SK-N-SH (cell line): ENCODE results near the gene AKAP12. TPM values are rescaled to one million over a fixed set of nuclear protein-coding genes. Genes with fewer than 3 reads are reported as not detected.

Experiments used
- CTCF ChIA-PET: fragments of 300-600, 350-600 bp; formaldehyde crosslinking; extraction: SDS; loops from one replicate; lab custom pipeline; 2021; lab: Yijun Ruan, JAX
- POLR2A ChIA-PET: fragments of 350-600 bp; sonication (Branson Sonifier 250); formaldehyde crosslinking; extraction: SDS; loops from one replicate; lab custom pipeline; 2020; ENCODE audit warnings: antibody characterized with exemption, inconsistent platforms; lab: Yijun Ruan, JAX
- DNase-seq: peaks from one replicate; pipeline ENCODE4 v3.0.0; 2012
- H2AFZ ChIP-seq: fragments of 200-600 bp; sonication (generic); 2 replicates; pipeline ENCODE4 v1.8.1; 2016; ENCODE audit warnings: antibody characterized with exemption, mild to moderate bottlenecking, low read depth
- H3F3A ChIP-seq: fragments of 200-600 bp; sonication (generic); replicated peaks from 2 replicates; pipeline ENCODE3; 2016; ENCODE audit warnings: antibody characterized with exemption, mild to moderate bottlenecking; ENCODE audit not compliant: insufficient read depth
- H3K27ac ChIP-seq, 2 experiments: fragments of 200-500 bp in 1 of 2; fragments of 200-600 bp in 1 of 2; sonication (Bioruptor generic) in 1 of 2; sonication (generic), shearing (Covaris generic) in 1 of 2; 2 replicates each; pipeline versions ENCODE4 v1.5.1 to v1.6.1; 2014 to 2016; ENCODE audit warnings: low read depth in 2 of 2, inconsistent platforms in 1 of 2, low read length in 1 of 2, mild to moderate bottlenecking in 1 of 2, mixed read lengths in 1 of 2
- H3K27me3 ChIP-seq: fragments of 200-600 bp; sonication (generic), shearing (Covaris generic); 2 replicates; pipeline ENCODE4 v1.6.1; 2016; ENCODE audit warnings: mixed run types; ENCODE audit not compliant: insufficient read depth
- H3K36me3 ChIP-seq, 2 experiments: fragments of 200-500 bp in 1 of 2; fragments of 200-600 bp in 1 of 2; sonication (Bioruptor generic) in 1 of 2; sonication (generic) in 1 of 2; replicated peaks in 1 of 2; 2 replicates each; pipeline versions ENCODE3 to v1.5.1; 2014 to 2016; ENCODE audit warnings: low read length in 1 of 2, mild to moderate bottlenecking in 1 of 2; ENCODE audit not compliant: insufficient read depth in 2 of 2, control insufficient read depth in 1 of 2
- H3K4me1 ChIP-seq, 2 experiments: fragments of 200-500 bp in 1 of 2; fragments of 200-600 bp in 1 of 2; sonication (Bioruptor generic) in 1 of 2; sonication (generic), shearing (Covaris generic) in 1 of 2; 2 replicates each; pipeline versions ENCODE4 v1.5.1 to v1.6.1; 2014 to 2016; ENCODE audit warnings: low read depth in 1 of 2, low read length in 1 of 2, mixed run types in 1 of 2; ENCODE audit not compliant: insufficient read depth in 2 of 2, control insufficient read depth in 1 of 2
- H3K4me2 ChIP-seq: fragments of 200-600 bp; sonication (generic), shearing (Covaris generic); 2 replicates; pipeline ENCODE4 v1.6.1; 2017; ENCODE audit warnings: mixed run types
- H3K4me3 ChIP-seq, 2 experiments: fragments of 200-500 bp in 1 of 2; fragments of 200-600 bp in 1 of 2; sonication (Bioruptor generic) in 1 of 2; sonication (generic), shearing (Covaris generic) in 1 of 2; 2 replicates each; pipeline versions ENCODE4 v1.5.1 to v1.8.1; 2014 to 2016; ENCODE audit warnings: low read depth in 2 of 2, inconsistent platforms in 1 of 2, low read length in 1 of 2, mild to moderate bottlenecking in 1 of 2, mixed read lengths in 1 of 2, moderate library complexity in 1 of 2
- H3K79me2 ChIP-seq: fragments of 200-600 bp; sonication (generic); 2 replicates; pipeline ENCODE4 v1.8.1; 2017; ENCODE audit warnings: mild to moderate bottlenecking; ENCODE audit not compliant: insufficient read depth
- H3K9ac ChIP-seq: fragments of 200-600 bp; sonication (generic); 2 replicates; pipeline ENCODE4 v1.6.1; 2017; ENCODE audit warnings: mixed run types
- H3K9me2 ChIP-seq: fragments of 200-600 bp; sonication (generic); 2 replicates; pipeline ENCODE4 v1.6.1; 2017; ENCODE audit warnings: mixed run types
- H3K9me3 ChIP-seq: fragments of 200-600 bp; sonication (generic); 2 replicates; pipeline ENCODE4 v1.6.1; 2017; ENCODE audit warnings: mixed run types, mild to moderate bottlenecking, moderate library complexity
- H4K20me1 ChIP-seq: fragments of 200-600 bp; sonication (generic); 2 replicates; pipeline ENCODE4 v1.6.1; 2017; ENCODE audit warnings: mild to moderate bottlenecking, mixed run types; ENCODE audit not compliant: insufficient read depth
- CHD2 ChIP-seq: fragments of 150-350 bp; IDR thresholded peaks from 2 replicates; pipeline ENCODE4 v1.6.1; 2018; ENCODE audit warnings: low read length; ENCODE audit not compliant: partially characterized antibody
- ELF1 ChIP-seq: IDR thresholded peaks from 2 replicates; pipeline ENCODE4 v1.4.0; 2012
- EZH2phosphoT487 ChIP-seq: fragments of 200-600 bp; sonication (generic); IDR thresholded peaks from 2 replicates; pipeline ENCODE4 v1.6.1; 2017; ENCODE audit warnings: low read depth, mixed run types, mild to moderate bottlenecking, antibody characterized with exemption, moderate library complexity, borderline replicate concordance
- FOSL2 ChIP-seq: IDR thresholded peaks from 2 replicates; pipeline ENCODE4 v1.4.0; 2012; ENCODE audit warnings: low read depth, mild to moderate bottlenecking, moderate library complexity, borderline replicate concordance
- FOXJ3 ChIP-seq: sonication (generic); formaldehyde crosslinking; IDR thresholded peaks from 2 replicates; pipeline ENCODE4 v1.5.1; 2020; ENCODE audit warnings: mild to moderate bottlenecking, missing genetic modification reagents
- FOXM1 ChIP-seq: IDR thresholded peaks from 2 replicates; pipeline ENCODE4 v1.4.0; 2012; ENCODE audit warnings: low read depth, mild to moderate bottlenecking
- GABPA ChIP-seq: IDR thresholded peaks from 2 replicates; pipeline ENCODE4 v1.4.0; 2012; ENCODE audit warnings: low read depth, mild to moderate bottlenecking
- IRF3 ChIP-seq: fragments of 150-350 bp; IDR thresholded peaks from 2 replicates; pipeline ENCODE4 v1.6.1; 2016; ENCODE audit warnings: mild to moderate bottlenecking, low read depth, low read length
- NFIC ChIP-seq: IDR thresholded peaks from 2 replicates; pipeline ENCODE4 v1.4.0; 2012; ENCODE audit warnings: borderline replicate concordance
- NRF1 ChIP-seq: IDR thresholded peaks from 2 replicates; pipeline ENCODE4 v1.6.1; 2012; ENCODE audit warnings: low read depth, mild to moderate bottlenecking, low read length
- PBX3 ChIP-seq: IDR thresholded peaks from 2 replicates; pipeline ENCODE4; 2012
- POLR2AphosphoS5 ChIP-seq: IDR thresholded peaks from 2 replicates; pipeline ENCODE4 v1.6.1; 2012; ENCODE audit warnings: low read depth, low read length
- RAD21 ChIP-seq: IDR thresholded peaks from 2 replicates; pipeline ENCODE4 v1.6.1; 2012; ENCODE audit warnings: mild to moderate bottlenecking, low read length
- RCOR1 ChIP-seq: fragments of 150-350 bp; IDR thresholded peaks from 2 replicates; pipeline ENCODE4 v1.6.1; 2017; ENCODE audit warnings: antibody characterized with exemption, low read length
- RXRA ChIP-seq: IDR thresholded peaks from 2 replicates; pipeline ENCODE4 v1.4.0; 2012; ENCODE audit warnings: low read depth, mild to moderate bottlenecking, borderline replicate concordance
- SIN3A ChIP-seq: IDR thresholded peaks from 2 replicates; pipeline ENCODE4 v1.6.1; 2012; ENCODE audit warnings: low read depth, mild to moderate bottlenecking, low read length, moderate library complexity, borderline replicate concordance
- TAF1 ChIP-seq: IDR thresholded peaks from 2 replicates; pipeline ENCODE4 v1.6.1; 2012; ENCODE audit warnings: low read depth, mild to moderate bottlenecking, low read length, moderate library complexity, borderline replicate concordance
- TCF12 ChIP-seq: IDR thresholded peaks from 2 replicates; pipeline ENCODE4 v1.4.0; 2012
- TEAD4 ChIP-seq: IDR thresholded peaks from 2 replicates; pipeline ENCODE4 v1.4.0; 2012; ENCODE audit warnings: mild to moderate bottlenecking, borderline replicate concordance; ENCODE audit not compliant: insufficient read depth
- ZBTB33 ChIP-seq: IDR thresholded peaks from 2 replicates; pipeline ENCODE4 v1.4.0; 2012; ENCODE audit warnings: low read depth, borderline replicate concordance
- WGBS: methylation state at CpG from one replicate; pipeline ENCODE4 v1.1.6; 2017; ENCODE audit warnings: low lambda C conversion rate; 5-methylcytosine and 5-hydroxymethylcytosine counted together
- polyA plus RNA-seq, 3 experiments: library from polyadenylated mRNA; depleted of rRNA; stranded (reverse); fragments of >200 nt; gene quantifications; 2 replicates each; pipeline ENCODE4 v1.2.3, GENCODE V29; 2012
- TF ChIP-seq, protein P1 (sequence below): IDR thresholded peaks from 2 replicates; pipeline ENCODE4 v1.4.0; 2012; ENCODE audit warnings: low read depth
- TF ChIP-seq, protein P2 (sequence below): fragments of 150-350 bp; IDR thresholded peaks from 2 replicates; pipeline ENCODE4 v1.6.1; 2017; ENCODE audit warnings: antibody characterized with exemption, low read length, low read depth, borderline replicate concordance

Gene AKAP12
- polyA plus RNA-seq, 1 of the 3 experiments (the other 2 are of a cell fraction), result 46.5 TPM

DNA sequence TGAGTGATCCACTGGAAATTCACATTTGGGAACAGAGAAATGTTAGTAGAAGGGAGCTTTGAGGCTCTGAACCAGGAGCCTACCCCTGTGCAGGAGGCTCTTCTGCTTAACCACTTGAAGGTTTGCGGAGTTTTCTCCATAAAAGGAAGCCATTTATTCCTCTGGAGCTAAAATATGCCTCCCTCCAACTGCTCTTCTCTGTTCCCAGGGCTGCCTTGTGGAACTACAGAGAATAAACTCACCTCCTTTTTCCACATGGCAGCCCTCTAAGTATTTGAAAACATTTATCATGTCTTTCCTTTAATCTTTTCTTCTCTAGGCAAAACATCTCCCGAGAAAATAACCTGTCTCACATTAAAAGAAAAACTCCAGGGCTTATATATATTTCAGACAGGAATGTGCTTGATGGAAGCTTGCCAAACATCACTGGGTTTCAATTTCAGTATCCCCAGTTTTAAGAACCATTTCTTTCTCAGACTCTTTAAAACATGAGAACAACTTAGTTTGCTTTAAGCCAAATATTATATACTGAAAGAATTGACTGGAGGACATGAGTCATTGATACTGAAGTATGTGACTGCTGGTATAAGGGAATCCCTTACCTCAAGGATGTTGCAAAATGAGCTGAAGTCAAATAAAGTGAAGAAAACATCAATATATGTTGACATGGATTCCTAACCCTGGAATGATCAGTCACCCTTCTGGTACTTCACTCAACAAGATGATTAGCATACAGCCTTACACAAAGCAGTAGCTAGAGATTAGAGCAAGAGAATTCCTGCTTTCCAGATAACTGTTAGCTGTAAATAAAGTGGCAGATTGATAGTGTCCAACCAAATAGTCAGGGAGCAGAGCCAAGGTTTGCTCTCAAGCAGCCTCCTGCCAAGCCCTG, 77.6 kb downstream of the AKAP12 start:
- Histone ChIP-seq H3F3A (peaks cover 20% of the 10 kb centered on the region), H2AFZ (peak overlapping the region; percentile 56; the same call in 1 of the 2 replicates), H3K4me1 (peaks cover 0 to 3% of the 10 kb centered on the region in 2 experiments; a peak in 2 of 4 replicates), H3K79me2 (peaks cover 34% of the 10 kb centered on the region; the same call in 1 of the 2 replicates), H3K9ac (no peak overlapping the region), H3K27me3 (no peaks in the 10 kb centered on the region), H3K27ac (peak overlapping the region; percentile 68 to 83), H4K20me1 (no peaks in the 10 kb centered on the region), H3K4me3 (no peak overlapping the region; a peak in 1 of 4 replicates), H3K9me3 (no peaks in the 10 kb centered on the region), H3K9me2 (no peaks in the 10 kb centered on the region), H3K4me2 (peak overlapping the region; percentile 63; the same call in 1 of the 2 replicates), H3K36me3 (peaks cover 0 to 10% of the 10 kb centered on the region in 2 experiments)
- no peak for DNase-seq
- TF ChIP-seq ELF1 (no peak), FOSL2 (peak; percentile 37; the same call in 1 of the 2 replicates), RAD21 (no peak), TAF1 (no peak), SIN3A (no peak), FOXJ3 (no peak), CHD2 (no peak), RCOR1 (no peak), IRF3 (no peak), EZH2phosphoT487 (no peak), FOXM1 (no peak), NRF1 (no peak), RXRA (no peak), POLR2AphosphoS5 (no peak), NFIC (peak; percentile 12; the same call in 1 of the 2 replicates), ZBTB33 (no peak), TCF12 (peak; percentile 20; the same call in 1 of the 2 replicates), PBX3 (no peak), TEAD4 (no peak), GABPA (no peak)
- TF ChIP-seq, protein P1, sequence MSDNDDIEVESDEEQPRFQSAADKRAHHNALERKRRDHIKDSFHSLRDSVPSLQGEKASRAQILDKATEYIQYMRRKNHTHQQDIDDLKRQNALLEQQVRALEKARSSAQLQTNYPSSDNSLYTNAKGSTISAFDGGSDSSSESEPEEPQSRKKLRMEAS, result no peak
- TF ChIP-seq, protein P2, sequence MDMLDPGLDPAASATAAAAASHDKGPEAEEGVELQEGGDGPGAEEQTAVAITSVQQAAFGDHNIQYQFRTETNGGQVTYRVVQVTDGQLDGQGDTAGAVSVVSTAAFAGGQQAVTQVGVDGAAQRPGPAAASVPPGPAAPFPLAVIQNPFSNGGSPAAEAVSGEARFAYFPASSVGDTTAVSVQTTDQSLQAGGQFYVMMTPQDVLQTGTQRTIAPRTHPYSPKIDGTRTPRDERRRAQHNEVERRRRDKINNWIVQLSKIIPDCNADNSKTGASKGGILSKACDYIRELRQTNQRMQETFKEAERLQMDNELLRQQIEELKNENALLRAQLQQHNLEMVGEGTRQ, result no peak
- ChIA-PET POLR2A (interaction anchor here (0.6 kb wide), 1 partner anchor 291 kb away, joined by 7 read pairs; no protein-coding TSS in a partner anchor), CTCF (interaction anchor here (1.3 to 2.6 kb wide), 3 partner anchors 303 to 425 kb away, joined by 3 to 15 read pairs (median 6); no protein-coding TSS in a partner anchor)
- WGBS, result 55% methylated on average over 2 of the region's 2 CpGs
